HCT116 (cell line): ENCODE data around the gene BMP8B. TPM values are rescaled to one million over a fixed set of nuclear protein-coding genes. Genes with fewer than 3 reads are reported as not detected.
"Not testable (repeated sequence)": the region's sequence is repeated elsewhere in the genome, so short reads cannot be mapped to it uniquely, and the experiment has no call there.

Experiments used
- ATAC-seq: fragments of 200-7000 bp; cut with Tn5 transposase; 2 replicates; pipeline ENCODE4 v1.9.1; 2020; ENCODE audit warnings: mild to moderate bottlenecking, moderate library complexity
- BruUV-seq: library from RNA; stranded (reverse); fragments of 400-500 nt; replicated peaks from 2 replicates; lab custom pipeline; 2021; lab: Mats Ljungman, UMichigan
- CTCF ChIA-PET: fragments of 300-600 bp; sonication (Branson Sonifier 250); formaldehyde crosslinking; loops from one replicate; lab custom pipeline; 2021; ENCODE audit warnings: antibody characterized with exemption; lab: Charles Lee
- POLR2A ChIA-PET: fragments of 300-600, 350-600 bp; sonication (Branson Sonifier 250); formaldehyde crosslinking; loops from one replicate; lab custom pipeline; 2021; ENCODE audit warnings: antibody characterized with exemption; lab: Charles Lee
- RAD21 ChIA-PET, 2 experiments: fragments of 300-600 bp; sonication (Branson Sonifier 250); formaldehyde crosslinking; loops; one replicate each; lab custom pipeline; 2023; ENCODE audit warnings: low total read pairs in 2 of 2; ENCODE audit not compliant: uncharacterized antibody in 2 of 2, unreplicated experiment in 2 of 2, low non-redundant PET in 1 of 2; lab: Charles Lee
- DNase-seq: peaks from one replicate; pipeline ENCODE4 v3.0.0-alpha.2; 2010; ENCODE audit warnings: low read depth, low spot score
- H2AFZ ChIP-seq: fragments of 200-600 bp; shearing (Covaris generic), sonication (generic); 2 replicates; pipeline ENCODE4 v1.6.1; 2017; ENCODE audit warnings: low read depth, mixed run types, mixed read lengths, antibody characterized with exemption, low read length; ENCODE audit not compliant: poor library complexity, severe bottlenecking
- H3K27ac ChIP-seq: 2 replicates; pipeline ENCODE4 v1.5.1; 2012; ENCODE audit warnings: low read depth, low read length
- H3K27me3 ChIP-seq: fragments of 200-600 bp; sonication (generic); 2 replicates; pipeline ENCODE4 v1.6.1; 2016; ENCODE audit warnings: mixed run types, low read length, mixed read lengths; ENCODE audit not compliant: insufficient read depth
- H3K36me3 ChIP-seq, 2 experiments: fragments of 200-500 bp in 1 of 2; fragments of 200-600 bp in 1 of 2; sonication (Bioruptor generic) in 1 of 2; sonication (generic) in 1 of 2; 2 replicates each; pipeline versions ENCODE4 v1.5.1 to v1.6.1; 2014 to 2016; ENCODE audit warnings: low read length in 2 of 2, inconsistent platforms in 1 of 2, mixed read lengths in 1 of 2, mixed run types in 1 of 2; ENCODE audit not compliant: insufficient read depth in 2 of 2, control insufficient read depth in 1 of 2
- H3K4me1 ChIP-seq, 2 experiments: fragments of 200-600 bp in 1 of 2; sonication (generic) in 1 of 2; 2 replicates each; pipeline versions ENCODE4 v1.5.1 to v1.6.1; 2012 to 2017; ENCODE audit warnings: low read length in 2 of 2, inconsistent platforms in 1 of 2, mild to moderate bottlenecking in 1 of 2, mixed read lengths in 1 of 2, mixed run types in 1 of 2, moderate library complexity in 1 of 2; ENCODE audit not compliant: insufficient read depth in 2 of 2, control insufficient read depth in 1 of 2
- H3K4me2 ChIP-seq: fragments of 200-600 bp; sonication (generic); 2 replicates; pipeline ENCODE4 v1.6.1; 2017; ENCODE audit warnings: mixed run types, low read length, mixed read lengths
- H3K4me3 ChIP-seq, 2 experiments: fragments of 200-600 bp in 1 of 2; sonication (generic) in 1 of 2; replicated peaks in 1 of 2; 2 replicates each; pipeline ENCODE4 v1.5.1; 2011 to 2016; ENCODE audit warnings: low read length in 2 of 2, control low read depth in 1 of 2, low read depth in 1 of 2, mild to moderate bottlenecking in 1 of 2, mixed read lengths in 1 of 2, mixed run types in 1 of 2
- H3K79me2 ChIP-seq: fragments of 200-600 bp; sonication (generic); 2 replicates; pipeline ENCODE4 v1.6.1; 2017; ENCODE audit warnings: mild to moderate bottlenecking, mixed run types, low read length, moderate library complexity, mixed read lengths; ENCODE audit not compliant: insufficient read depth
- H3K9ac ChIP-seq: fragments of 200-600 bp; sonication (generic); 2 replicates; pipeline ENCODE4 v1.6.1; 2016; ENCODE audit warnings: low read length, mixed read lengths
- H3K9me2 ChIP-seq: fragments of 200-600 bp; sonication (generic), shearing (Covaris generic); 2 replicates; pipeline ENCODE4 v1.6.1; 2017; ENCODE audit warnings: mixed run types, mild to moderate bottlenecking, moderate library complexity; ENCODE audit not compliant: insufficient read depth
- H3K9me3 ChIP-seq, 2 experiments: fragments of 200-500 bp in 1 of 2; fragments of 200-600 bp in 1 of 2; sonication (Bioruptor generic) in 1 of 2; sonication (generic) in 1 of 2; 2 replicates each; pipeline ENCODE4 v1.6.1; 2014 to 2017; ENCODE audit warnings: low read length in 2 of 2, mixed read lengths in 2 of 2, inconsistent platforms in 1 of 2, low read depth in 1 of 2, mild to moderate bottlenecking in 1 of 2, mixed run types in 1 of 2, moderate library complexity in 1 of 2; ENCODE audit not compliant: control insufficient read depth in 1 of 2, insufficient read depth in 1 of 2
- H4K20me1 ChIP-seq: fragments of 200-600 bp; sonication (generic), shearing (Covaris generic); 2 replicates; pipeline ENCODE4 v1.6.1; 2017; ENCODE audit warnings: mixed run types, mild to moderate bottlenecking, moderate library complexity; ENCODE audit not compliant: insufficient read depth
- CBX3 ChIP-seq: IDR thresholded peaks from 2 replicates; pipeline ENCODE4 v1.6.1; 2012; ENCODE audit warnings: low read depth
- ELF1 ChIP-seq: IDR thresholded peaks from 2 replicates; pipeline ENCODE4 v1.6.1; 2012; ENCODE audit warnings: low read depth, borderline replicate concordance
- POLR2A ChIP-seq: IDR thresholded peaks from 2 replicates; pipeline ENCODE4 v1.7.0; 2011; ENCODE audit warnings: borderline replicate concordance; ENCODE audit not compliant: insufficient read depth, insufficient read length; ENCODE audit errors: extremely low read depth
- POLR2AphosphoS5 ChIP-seq: IDR thresholded peaks from 2 replicates; pipeline ENCODE4 v1.6.1; 2011; ENCODE audit warnings: mild to moderate bottlenecking, low read depth, low read length, moderate library complexity
- ZFX ChIP-seq: fragments of 450-650 bp; IDR thresholded peaks from 2 replicates; pipeline ENCODE4 v1.6.1; 2017
- intact Hi-C: fragments of 100-400 bp; cut with micrococcal nuclease; formaldehyde crosslinking; loops from 2 replicates; pipeline ENCODE4 v1.10.0; 2022
- total RNA-seq: library from RNA; stranded (reverse); gene quantifications from one replicate; pipeline ENCODE4 v1.2.1, GENCODE V29; 2021; ENCODE audit not compliant: unreplicated experiment
- TF ChIP-seq, protein P1 (sequence below): IDR thresholded peaks from 2 replicates; pipeline ENCODE4 v1.6.1; 2012
- TF ChIP-seq, protein P2 (sequence below), 3 experiments: fragments of 200-600 bp in 1 of 3; sonication (generic) in 1 of 3; IDR thresholded peaks in 2 of 3; conservative IDR thresholded peaks in 1 of 3; 2 replicates each; pipeline ENCODE4 v1.5.1; 2012 to 2017; ENCODE audit warnings: low read depth in 2 of 3, low read length in 2 of 3, antibody characterized with exemption in 1 of 3, borderline replicate concordance in 1 of 3, control low read depth in 1 of 3, mild to moderate bottlenecking in 1 of 3, mixed read lengths in 1 of 3, mixed run types in 1 of 3, moderate library complexity in 1 of 3; ENCODE audit not compliant: insufficient read depth in 1 of 3

Gene BMP8B
- total RNA-seq, 1 experiment from 2014 or later, result 9.5 TPM

DNA sequence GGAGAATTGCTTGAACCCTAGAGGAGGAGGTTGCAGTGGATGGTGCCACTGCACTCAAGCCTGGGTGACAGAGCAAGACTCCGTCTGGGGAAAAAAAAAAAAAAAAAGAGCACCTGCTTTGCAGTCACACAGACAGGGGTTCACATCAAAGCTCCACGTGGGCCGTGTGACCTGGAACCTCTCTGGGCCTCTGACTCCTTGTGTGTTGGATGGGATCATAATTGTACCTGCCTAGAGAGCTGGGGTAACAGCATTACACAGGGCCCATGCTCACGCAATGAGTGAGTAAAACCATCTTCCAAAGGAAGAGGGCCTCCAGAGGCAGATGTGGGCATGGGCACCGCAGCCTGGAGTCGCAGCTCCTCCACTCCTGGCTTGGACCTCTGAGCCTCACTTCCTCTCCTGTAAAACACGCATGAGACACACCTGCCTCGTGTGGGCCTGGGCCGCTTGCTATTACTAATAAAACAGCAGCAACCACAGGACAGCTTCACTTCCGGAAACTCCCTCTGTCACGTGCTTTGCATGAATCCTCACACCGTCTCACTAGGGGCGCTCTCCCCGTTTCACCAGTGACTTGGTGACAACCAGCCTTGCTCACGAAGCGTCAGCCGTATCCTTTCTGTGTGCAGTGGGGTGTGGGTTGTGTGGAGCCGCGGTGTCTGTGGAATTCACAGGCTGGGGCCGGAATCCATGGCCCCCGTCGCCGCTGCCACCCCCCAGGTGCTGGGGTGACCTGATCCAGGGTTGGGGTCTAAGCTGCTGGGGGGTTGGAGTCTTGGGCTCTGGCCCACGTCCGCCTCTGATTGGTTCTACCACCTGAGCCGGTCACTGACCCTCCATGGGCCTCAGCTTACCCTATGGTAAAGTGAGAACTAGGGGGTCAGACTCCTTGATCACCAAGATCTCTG is 10.4 kb upstream of the BMP8B start:
- DNase-seq (peak; percentile 85), ATAC-seq (peak; percentile 92)
- Histone ChIP-seq H3K27ac (peak overlapping the region; percentile 66), H3K4me1 (peaks cover 9 to 23% of the 10 kb centered on the region in 2 experiments), H3K4me2 (peak overlapping the region; percentile 65), H3K4me3 (peak overlapping the region; percentile 19 to 43), H3K9ac (peak overlapping the region; percentile 57), H2AFZ (peak overlapping the region; percentile 63)
- RAD21 ChIA-PET, result interaction anchor here in 1 of 2 experiments (1.8 kb wide), 2 partner anchors 98 to 193 kb away, joined by 3 to 5 read pairs; no protein-coding TSS in a partner anchor
- CTCF ChIA-PET, result interaction anchor here (0.7 to 3.8 kb wide), 11 partner anchors 9 to 193 kb away, joined by 3 to 27 read pairs (median 4); partner anchors contain the start of genes BMP8B and MYCL
- H3K9me2 ChIP-seq, H3K27me3 ChIP-seq, H3K36me3 ChIP-seq, H3K9me3 ChIP-seq, H3K79me2 ChIP-seq, H4K20me1 ChIP-seq: not testable (repeated sequence)
- BruUV-seq, result TSS peak; percentile 95
- TF ChIP-seq POLR2AphosphoS5 (peak; percentile 64), ELF1 (peak; percentile 92), CBX3 (peak; percentile 92), ZFX (peak; percentile 73), POLR2A (peak; percentile 55)
- TF ChIP-seq, protein P1, sequence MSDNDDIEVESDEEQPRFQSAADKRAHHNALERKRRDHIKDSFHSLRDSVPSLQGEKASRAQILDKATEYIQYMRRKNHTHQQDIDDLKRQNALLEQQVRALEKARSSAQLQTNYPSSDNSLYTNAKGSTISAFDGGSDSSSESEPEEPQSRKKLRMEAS, result peak; percentile 97
- TF ChIP-seq, protein P2, sequence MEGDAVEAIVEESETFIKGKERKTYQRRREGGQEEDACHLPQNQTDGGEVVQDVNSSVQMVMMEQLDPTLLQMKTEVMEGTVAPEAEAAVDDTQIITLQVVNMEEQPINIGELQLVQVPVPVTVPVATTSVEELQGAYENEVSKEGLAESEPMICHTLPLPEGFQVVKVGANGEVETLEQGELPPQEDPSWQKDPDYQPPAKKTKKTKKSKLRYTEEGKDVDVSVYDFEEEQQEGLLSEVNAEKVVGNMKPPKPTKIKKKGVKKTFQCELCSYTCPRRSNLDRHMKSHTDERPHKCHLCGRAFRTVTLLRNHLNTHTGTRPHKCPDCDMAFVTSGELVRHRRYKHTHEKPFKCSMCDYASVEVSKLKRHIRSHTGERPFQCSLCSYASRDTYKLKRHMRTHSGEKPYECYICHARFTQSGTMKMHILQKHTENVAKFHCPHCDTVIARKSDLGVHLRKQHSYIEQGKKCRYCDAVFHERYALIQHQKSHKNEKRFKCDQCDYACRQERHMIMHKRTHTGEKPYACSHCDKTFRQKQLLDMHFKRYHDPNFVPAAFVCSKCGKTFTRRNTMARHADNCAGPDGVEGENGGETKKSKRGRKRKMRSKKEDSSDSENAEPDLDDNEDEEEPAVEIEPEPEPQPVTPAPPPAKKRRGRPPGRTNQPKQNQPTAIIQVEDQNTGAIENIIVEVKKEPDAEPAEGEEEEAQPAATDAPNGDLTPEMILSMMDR (IDR thresholded peaks at IDR 0.05 in 2 of 3, conservative IDR thresholded peaks at IDR 0.05 in 1 of 3; ENCODE audit: borderline replicate concordance in 1 of 3, insufficient read depth in 1 of 3, low read depth in 2 of 3, low read length in 2 of 3), result peak in 1 of 3 experiments; percentile 58; a peak in 4 of 6 replicates
- POLR2A ChIA-PET, result interaction anchor here (0.6 to 2.1 kb wide), 2 partner anchors 10 to 105 kb away, joined by 4 to 5 read pairs; partner anchors contain the start of gene BMP8B
- intact Hi-C loops, result loop anchor here (1.0 to 10.0 kb wide), 2 partner anchors 97 to 194 kb away; no protein-coding TSS in a partner anchor
